NCI-H2227 (cell line): ENCODE results near the gene ITIH1.

Experiments
- DNase-seq: peaks from one replicate; lab custom pipeline; 2025; ENCODE audit not compliant: unreplicated experiment; lab: John Stamatoyannopoulos, UW

The ITIH1 gene

GRCh38 chr3:52838561-52839267 is 61.3 kb downstream of the ITIH1 start:
- DNase-seq, result no peak

GRCh38 chr3:52839268-52839575 is 61.8 kb downstream of the ITIH1 start:
- no peak for DNase-seq

GRCh38 chr3:52839892-52840545 is 62.6 kb downstream of the ITIH1 start:
- DNase-seq, result no peak

DNA sequence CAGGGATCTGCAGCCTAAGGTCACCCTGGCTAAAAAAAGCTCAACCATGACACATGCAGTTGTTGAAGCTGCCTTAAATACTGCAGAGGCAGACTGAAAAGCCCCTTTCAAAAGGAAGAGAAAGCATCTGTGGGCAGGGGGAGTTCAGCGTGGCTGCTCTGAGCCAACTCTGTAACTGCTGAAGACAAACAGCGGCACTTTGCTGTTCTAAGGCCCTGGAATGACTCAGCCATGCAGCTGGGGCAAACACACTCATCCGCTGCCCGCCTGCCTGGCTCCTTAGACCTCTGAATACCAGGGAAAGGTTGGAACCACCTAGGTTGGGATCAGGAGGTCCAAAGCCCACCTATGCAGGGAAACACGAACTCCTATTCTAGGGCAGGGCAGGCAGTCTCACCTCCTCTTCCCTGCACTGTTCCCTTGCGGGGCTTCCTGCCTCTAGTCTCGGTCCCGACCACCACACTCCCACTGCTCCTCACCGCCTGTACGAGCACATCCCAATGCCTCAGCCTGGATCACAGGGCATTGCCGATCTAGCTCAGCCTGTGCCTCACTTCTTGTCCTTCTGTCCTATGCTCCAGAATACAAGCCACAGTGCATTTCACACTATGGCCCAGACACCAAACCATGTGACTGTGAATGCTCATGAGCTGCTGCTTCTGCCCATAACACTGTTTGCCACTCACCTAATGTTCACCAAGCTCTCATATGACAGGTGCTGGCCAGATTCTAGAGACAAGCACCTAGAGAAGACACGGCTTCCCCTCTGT is 64.0 kb downstream of the ITIH1 start:
- DNase-seq, result no peak
